Gastroesophageal sphincter (tissue), 3 donors: Measurements from ENCODE around the gene IRF2BPL.

Experiments
- CTCF ChIP-seq, 4 experiments: fragments of 200-600 bp in 2 of 4; fragments of 450-650 bp in 2 of 4; sonication (generic) in 1 of 4; IDR thresholded peaks; one replicate each; pipeline ENCODE4 v1.5.1; 2017 to 2019; ENCODE audit warnings: antibody characterized with exemption in 4 of 4, mild to moderate bottlenecking in 2 of 4, moderate library complexity in 2 of 4
- POLR2A ChIP-seq, 2 donors: fragments of 450-650 bp; IDR thresholded peaks; one replicate each; pipeline ENCODE4 v1.6.1; 2017; ENCODE audit warnings: antibody characterized with exemption in 2 of 2, mild to moderate bottlenecking in 2 of 2, moderate library complexity in 1 of 2
- POLR2AphosphoS5 ChIP-seq: sonication (generic); formaldehyde crosslinking; IDR thresholded peaks from one replicate; pipeline ENCODE4 v1.6.1; 2017; ENCODE audit warnings: antibody characterized with exemption

GRCh38 chr14:76981670-76982069, 46.8 kb downstream of the IRF2BPL start:
- TF ChIP-seq CTCF (IDR thresholded peaks at IDR 0.05) (no peak), POLR2A (IDR thresholded peaks at IDR 0.05) (no peak), POLR2AphosphoS5 (no peak)
